ENCODE data around the gene UTP14C.

UTP14C gene, protein sequence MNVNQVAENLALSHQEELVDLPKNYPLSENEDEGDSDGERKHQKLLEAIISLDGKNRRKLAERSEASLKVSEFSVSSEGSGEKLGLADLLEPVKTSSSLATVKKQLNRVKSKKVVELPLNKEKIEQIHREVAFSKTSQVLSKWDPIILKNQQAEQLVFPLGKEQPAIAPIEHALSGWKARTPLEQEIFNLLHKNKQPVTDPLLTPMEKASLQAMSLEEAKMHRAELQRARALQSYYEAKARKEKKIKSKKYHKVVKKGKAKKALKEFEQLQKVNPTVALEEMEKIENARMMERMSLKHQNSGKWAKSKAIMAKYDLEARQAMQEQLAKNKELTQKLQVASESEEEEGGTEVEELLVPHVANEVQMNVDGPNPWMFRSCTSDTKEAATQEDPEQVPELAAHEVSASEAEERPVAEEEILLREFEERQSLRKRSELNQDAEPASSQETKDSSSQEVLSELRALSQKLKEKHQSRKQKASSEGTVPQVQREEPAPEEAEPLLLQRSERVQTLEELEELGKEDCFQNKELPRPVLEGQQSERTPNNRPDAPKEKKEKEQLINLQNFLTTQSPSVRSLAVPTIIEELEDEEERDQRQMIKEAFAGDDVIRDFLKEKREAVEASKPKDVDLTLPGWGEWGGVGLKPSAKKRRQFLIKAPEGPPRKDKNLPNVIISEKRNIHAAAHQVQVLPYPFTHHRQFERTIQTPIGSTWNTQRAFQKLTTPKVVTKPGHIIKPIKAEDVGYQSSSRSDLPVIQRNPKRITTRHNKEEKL

DNA sequence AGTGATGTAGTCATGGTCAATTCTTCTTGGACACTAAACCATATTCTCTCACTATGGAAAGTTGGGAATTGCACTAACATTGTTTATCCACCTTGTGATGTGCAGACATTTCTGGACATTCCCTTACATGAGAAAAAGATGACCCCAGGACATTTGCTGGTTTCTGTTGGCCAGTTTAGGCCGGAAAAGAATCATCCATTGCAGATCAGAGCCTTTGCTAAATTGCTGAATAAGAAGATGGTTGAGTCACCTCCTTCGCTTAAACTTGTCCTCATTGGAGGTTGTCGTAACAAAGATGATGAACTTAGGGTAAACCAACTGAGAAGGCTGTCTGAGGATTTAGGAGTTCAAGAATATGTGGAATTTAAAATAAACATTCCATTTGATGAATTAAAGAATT lies at the start of gene UTP14C:
Gene UTP14C, plus strand, starts transcription at position 211 of the 400 bp plus-strand sequence. CDS start 4,114 bp downstream, outside the sequence.
- no peaks in the 10 kb centered on the region for H3K9me3 ChIP-seq (ENCODE audit: control insufficient read depth, insufficient read depth, low read length)
- H3K36me3 ChIP-seq (ENCODE audit: control insufficient read depth, low read length) = peaks cover 55% of the 10 kb centered on the region
- peaks cover 18% of the 10 kb centered on the region for H3K79me2 ChIP-seq (ENCODE audit: control insufficient read depth, low read length)
- H3K4me2 ChIP-seq (ENCODE audit: low read length) = no peak within 1 kb of the TSS
- no peaks in the 10 kb centered on the region for H3K4me1 ChIP-seq (ENCODE audit: control insufficient read depth, low read length)
- TF ChIP-seq, protein P1, sequence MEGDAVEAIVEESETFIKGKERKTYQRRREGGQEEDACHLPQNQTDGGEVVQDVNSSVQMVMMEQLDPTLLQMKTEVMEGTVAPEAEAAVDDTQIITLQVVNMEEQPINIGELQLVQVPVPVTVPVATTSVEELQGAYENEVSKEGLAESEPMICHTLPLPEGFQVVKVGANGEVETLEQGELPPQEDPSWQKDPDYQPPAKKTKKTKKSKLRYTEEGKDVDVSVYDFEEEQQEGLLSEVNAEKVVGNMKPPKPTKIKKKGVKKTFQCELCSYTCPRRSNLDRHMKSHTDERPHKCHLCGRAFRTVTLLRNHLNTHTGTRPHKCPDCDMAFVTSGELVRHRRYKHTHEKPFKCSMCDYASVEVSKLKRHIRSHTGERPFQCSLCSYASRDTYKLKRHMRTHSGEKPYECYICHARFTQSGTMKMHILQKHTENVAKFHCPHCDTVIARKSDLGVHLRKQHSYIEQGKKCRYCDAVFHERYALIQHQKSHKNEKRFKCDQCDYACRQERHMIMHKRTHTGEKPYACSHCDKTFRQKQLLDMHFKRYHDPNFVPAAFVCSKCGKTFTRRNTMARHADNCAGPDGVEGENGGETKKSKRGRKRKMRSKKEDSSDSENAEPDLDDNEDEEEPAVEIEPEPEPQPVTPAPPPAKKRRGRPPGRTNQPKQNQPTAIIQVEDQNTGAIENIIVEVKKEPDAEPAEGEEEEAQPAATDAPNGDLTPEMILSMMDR (IDR thresholded peaks at IDR 0.05; ENCODE audit: low read depth, low read length, poor library complexity, severe bottlenecking) = no peak
- TF ChIP-seq EZH2phosphoT487 (IDR thresholded peaks at IDR 0.05; ENCODE audit: borderline replicate concordance, low read length) = no peak
- no peak within 1 kb of the TSS for H3K27ac ChIP-seq (ENCODE audit: low read depth, low read length)
- H3K27me3 ChIP-seq (ENCODE audit: control insufficient read depth, low read length) = no peaks in the 10 kb centered on the region
- H3F3A ChIP-seq (ENCODE audit: control insufficient read depth, insufficient read depth) = no peaks in the 10 kb centered on the region
- no peaks in the 10 kb centered on the region for H3K9me2 ChIP-seq (replicated peaks; ENCODE audit: control insufficient read depth, low read length)
- no peak within 1 kb of the TSS for H3K4me3 ChIP-seq (ENCODE audit: low read length)
- H4K20me1 ChIP-seq (ENCODE audit: control insufficient read depth, insufficient read depth, low read depth, low read length) = no peaks in the 10 kb centered on the region

DNA sequence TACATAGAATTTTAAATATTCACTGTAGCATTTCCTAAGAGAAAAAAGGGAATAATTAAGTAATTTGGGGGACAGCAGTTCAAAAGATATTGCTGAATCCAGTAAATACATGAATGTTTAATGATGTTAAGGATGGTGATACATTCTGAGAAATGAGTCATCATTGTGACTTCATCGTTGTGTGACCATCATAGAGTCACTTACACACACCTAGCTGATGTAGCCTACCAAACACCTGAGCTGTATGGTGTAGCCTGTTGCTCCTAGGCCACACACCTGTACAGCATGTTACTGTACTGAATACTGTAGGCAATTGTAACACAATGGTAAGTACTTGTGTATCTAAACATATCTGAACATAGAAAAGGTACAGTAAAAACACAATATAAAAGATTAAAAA lies 48.1 kb upstream of the UTP14C start:
- no peaks in the 10 kb centered on the region for H3F3A ChIP-seq (ENCODE audit: control insufficient read depth, insufficient read depth)
- no peaks in the 10 kb centered on the region for H3K9me2 ChIP-seq (replicated peaks; ENCODE audit: control insufficient read depth, low read length)
- no peaks in the 10 kb centered on the region for H4K20me1 ChIP-seq (ENCODE audit: control insufficient read depth, insufficient read depth, low read depth, low read length)
- no peak overlapping the region for H3K27ac ChIP-seq (ENCODE audit: low read depth, low read length)
- no peak overlapping the region for H3K4me3 ChIP-seq (ENCODE audit: low read length)
- H3K79me2 ChIP-seq (ENCODE audit: control insufficient read depth, low read length) = no peaks in the 10 kb centered on the region
- no peaks in the 10 kb centered on the region for H3K4me1 ChIP-seq (ENCODE audit: control insufficient read depth, low read length)
- no peak overlapping the region for H3K4me2 ChIP-seq (ENCODE audit: low read length)
- H3K9me3 ChIP-seq (ENCODE audit: control insufficient read depth, insufficient read depth, low read length) = no peaks in the 10 kb centered on the region
- no peaks in the 10 kb centered on the region for H3K36me3 ChIP-seq (ENCODE audit: control insufficient read depth, low read length)
- peaks cover 3% of the 10 kb centered on the region for H3K27me3 ChIP-seq (ENCODE audit: control insufficient read depth, low read length)
- TF ChIP-seq, protein P1 (IDR thresholded peaks at IDR 0.05; ENCODE audit: low read depth, low read length, poor library complexity, severe bottlenecking) = no peak
- no peak for TF ChIP-seq EZH2phosphoT487 (IDR thresholded peaks at IDR 0.05; ENCODE audit: borderline replicate concordance, low read length)

DNA sequence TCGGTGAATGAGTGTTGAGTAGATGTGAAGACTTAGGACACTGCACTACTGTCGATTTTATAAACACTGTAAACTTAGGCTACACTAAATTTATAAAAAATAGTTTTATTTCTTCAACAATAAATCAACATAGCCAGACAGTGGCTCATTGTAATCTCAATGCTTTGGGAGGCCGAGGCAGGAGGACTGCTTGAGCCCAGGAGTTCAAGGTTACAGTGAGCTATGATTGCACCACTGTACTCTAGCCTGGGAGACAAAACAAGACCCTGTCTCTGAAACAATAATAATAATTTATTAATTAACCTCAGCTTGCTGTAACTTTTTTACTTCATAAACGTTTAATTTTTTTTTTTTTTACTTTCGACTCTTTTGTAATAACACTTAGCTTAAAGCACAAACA lies 47.6 kb upstream of the UTP14C start:
- Histone ChIP-seq H3K4me1 (ENCODE audit: control insufficient read depth, low read length) (no peaks in the 10 kb centered on the region), H3K27ac (ENCODE audit: low read depth, low read length) (no peak overlapping the region), H3K4me2 (ENCODE audit: low read length) (no peak overlapping the region)

More for the DNA sequence above, 47.6 kb upstream of the UTP14C start:
- no peaks in the 10 kb centered on the region for H4K20me1 ChIP-seq (ENCODE audit: control insufficient read depth, insufficient read depth, low read depth, low read length)
- peaks cover 3% of the 10 kb centered on the region for H3K27me3 ChIP-seq (ENCODE audit: control insufficient read depth, low read length)
- H3K9me3 ChIP-seq (ENCODE audit: control insufficient read depth, insufficient read depth, low read length) = no peaks in the 10 kb centered on the region
- H3K9me2 ChIP-seq (replicated peaks; ENCODE audit: control insufficient read depth, low read length) = no peaks in the 10 kb centered on the region
- no peaks in the 10 kb centered on the region for H3K36me3 ChIP-seq (ENCODE audit: control insufficient read depth, low read length)
- H3F3A ChIP-seq (ENCODE audit: control insufficient read depth, insufficient read depth) = no peaks in the 10 kb centered on the region
- no peak overlapping the region for H3K4me3 ChIP-seq (ENCODE audit: low read length)
- no peak for TF ChIP-seq EZH2phosphoT487 (IDR thresholded peaks at IDR 0.05; ENCODE audit: borderline replicate concordance, low read length)
- TF ChIP-seq, protein P1 (IDR thresholded peaks at IDR 0.05; ENCODE audit: low read depth, low read length, poor library complexity, severe bottlenecking) = no peak
- H3K79me2 ChIP-seq (ENCODE audit: control insufficient read depth, low read length) = no peaks in the 10 kb centered on the region
